GM13977 (cell line): ENCODE measurements around the gene CORO1C.

Experiments
- DNase-seq: peaks from one replicate; pipeline ENCODE4 v3.0.0; 2012; ENCODE audit warnings: low spot score
- CTCF ChIP-seq: IDR thresholded peaks from 2 replicates; pipeline ENCODE4 v1.5.1; 2012; ENCODE audit warnings: mild to moderate bottlenecking, control low read depth; ENCODE audit not compliant: insufficient read depth; ENCODE audit errors: extremely low read depth, missing control alignments
- in situ Hi-C: fragments of 300-500 bp; cut with MboI; formaldehyde crosslinking; loops from one replicate; pipeline ENCODE4 v1.12.0; 2022; ENCODE audit warnings: low sequenced_read_pairs, low pct_unique_long_range_greater_than_20kb, mixed read lengths, inconsistent platforms; ENCODE audit not compliant: unreplicated experiment

CORO1C gene

GRCh38 chr12:108672054-108672453 is 59.3 kb downstream of the CORO1C start:
- in situ Hi-C loops: loop anchor here (25.0 kb wide), 1 partner anchor 415 kb away; the partner anchor contains the start of genes ALKBH2 and UNG
- no peak for TF ChIP-seq CTCF
- no peak for DNase-seq

- no peak for DNase-seq
- in situ Hi-C loops: loop anchor here (25.0 kb wide), 1 partner anchor 416 kb away; the partner anchor contains the start of genes ALKBH2 and UNG
- no peak for TF ChIP-seq CTCF
These were observed 60.2 kb downstream of the CORO1C start for GRCh38 chr12:108671110-108671509.

GRCh38 chr12:108670066-108670631 is 61.2 kb downstream of the CORO1C start:
- DNase-seq: no peak
- in situ Hi-C loops: loop anchor here (25.0 kb wide), 1 partner anchor 417 kb away; the partner anchor contains the start of genes ALKBH2 and UNG
- no peak for TF ChIP-seq CTCF

GRCh38 chr12:108668542-108668941 is 62.8 kb downstream of the CORO1C start:
- DNase-seq: no peak
- TF ChIP-seq CTCF: no peak
- in situ Hi-C loops: loop anchor here (25.0 kb wide), 1 partner anchor 419 kb away; the partner anchor contains the start of genes ALKBH2 and UNG

GRCh38 chr12:108668063-108668462 is 63.3 kb downstream of the CORO1C start:
- no peak for TF ChIP-seq CTCF
- no peak for DNase-seq
- in situ Hi-C loops: loop anchor here (25.0 kb wide), 1 partner anchor 419 kb away; the partner anchor contains the start of genes ALKBH2 and UNG

- no peak for TF ChIP-seq CTCF
- in situ Hi-C loops: loop anchor here (25.0 kb wide), 1 partner anchor 420 kb away; the partner anchor contains the start of genes ALKBH2 and UNG
- no peak for DNase-seq
These were observed 64.0 kb downstream of the CORO1C start for GRCh38 chr12:108667349-108667748.
